ENCODE measurements around the gene SHROOM3. TPM values are rescaled to one million over a fixed set of nuclear protein-coding genes. Genes with fewer than 3 reads are reported as not detected.

Gene SHROOM3
- total and polyA plus RNA-seq, 2 of the 13 experiments (the other 11 are each of a cell fraction or from before 2014, with no cell fraction given): 0.01 TPM; not detected in 1

- FAIRE-seq: no peak
- Histone ChIP-seq H3K27ac (ENCODE audit: extremely low read length, insufficient read depth, low read length) (no peak overlapping the region), H4K20me1 (ENCODE audit: insufficient read depth, low read length) (no peaks in the 10 kb centered on the region), H3K79me2 (ENCODE audit: insufficient read depth, low read length) (no peaks in the 10 kb centered on the region), H3K4me3 (replicated peaks in 1 of 3; ENCODE audit: insufficient read depth in 1 of 3, low read depth in 2 of 3, low read length in 3 of 3) (no peak overlapping the region), H3K9me3 (ENCODE audit: low read length) (no peaks in the 10 kb centered on the region), H2AFZ (ENCODE audit: low read length) (no peak overlapping the region), H3K4me1 (ENCODE audit: insufficient read depth, low read length) (no peaks in the 10 kb centered on the region), H3K27me3 (ENCODE audit: control insufficient read depth in 1 of 2, insufficient read depth in 2 of 2, low read length in 2 of 2) (peaks cover 0 to 4% of the 10 kb centered on the region in 2 experiments; a peak in 2 of 5 replicates), H3K4me2 (ENCODE audit: low read depth, low read length) (no peak overlapping the region), H3K36me3 (replicated peaks in 1 of 2; ENCODE audit: control insufficient read depth in 1 of 2, insufficient read depth in 2 of 2, low read length in 2 of 2) (no peaks in the 10 kb centered on the region), H3K9ac (ENCODE audit: insufficient read depth, low read depth, low read length) (no peak overlapping the region)
- ATAC-seq: no peak
- ChIA-PET POLR2A (no interaction called here), CTCF (ENCODE audit: low intra/inter-chr PET ratio, low total read pairs) (no interaction called here)
- WGBS (ENCODE audit: low lambda C conversion rate): 43% methylated on average over 14 of the region's 14 CpGs
- BruUV-seq (replicated peaks): no TSS peak
- no peak for DNase-seq (ENCODE audit: low spot score)
- in situ Hi-C loops (cut with HindIII; ENCODE audit: extremely low pct_ligation_motif_present, low pct_unique_long_range_greater_than_20kb) (no loop called here), intact Hi-C loops (cut with micrococcal nuclease; ENCODE audit: unreplicated experiment) (loop anchor here (2.0 kb wide), 1 partner anchor 37 kb away; no protein-coding TSS in a partner anchor)
- TF ChIP-seq HNF1A (IDR thresholded peaks at IDR 0.05; ENCODE audit: low read depth) (no peak), HNF1A (CRISPR knock-in tag; IDR thresholded peaks at IDR 0.05; ENCODE audit: borderline replicate concordance) (no peak), WIZ (CRISPR knock-in tag; IDR thresholded peaks at IDR 0.05) (no peak), ATF6 (CRISPR knock-in tag; conservative IDR thresholded peaks at IDR 0.05) (no peak)
Observed at GRCh38 chr4:76579596-76580375, 144.8 kb downstream of the SHROOM3 start.

Measured in HepG2 (cell line).